WTC11 (cell line): ENCODE results near the gene ZSCAN2.

ENCODE experiments used
- CTCF ChIP-seq: fragments of 200-600 bp; IDR thresholded peaks from 2 replicates; pipeline ENCODE4 v1.8.0; 2022; ENCODE audit warnings: antibody characterized with exemption
- FOXJ3 ChIP-seq: sonication (generic); formaldehyde crosslinking; IDR thresholded peaks from 2 replicates; pipeline ENCODE4 v1.9.0; 2021; ENCODE audit warnings: missing genetic modification reagents, mild to moderate bottlenecking, borderline replicate concordance
- JUN ChIP-seq: sonication (generic); formaldehyde crosslinking; IDR thresholded peaks from 2 replicates; pipeline ENCODE4 v1.8.0; 2023; ENCODE audit warnings: mild to moderate bottlenecking, missing genetic modification reagents
- TP53 ChIP-seq: sonication (generic); formaldehyde crosslinking; IDR thresholded peaks from 2 replicates; pipeline ENCODE4 v1.8.1; 2023; ENCODE audit warnings: mild to moderate bottlenecking, missing genetic modification reagents

GRCh38 chr15:84620626-84621025 is 19.8 kb downstream of the ZSCAN2 start:
- TF ChIP-seq CTCF: no peak
- no peak for TF ChIP-seq TP53 (CRISPR knock-in tag)
- no peak for TF ChIP-seq FOXJ3 (CRISPR knock-in tag)
- TF ChIP-seq JUN (CRISPR knock-in tag): no peak
